ENCODE data around the gene RSPO4. TPM values are rescaled to one million over a fixed set of nuclear protein-coding genes. Genes with fewer than 3 reads are reported as not detected.

The RSPO4 gene
- total RNA-seq, 1 experiment from 2014 or later, result 6.7 TPM

DNA sequence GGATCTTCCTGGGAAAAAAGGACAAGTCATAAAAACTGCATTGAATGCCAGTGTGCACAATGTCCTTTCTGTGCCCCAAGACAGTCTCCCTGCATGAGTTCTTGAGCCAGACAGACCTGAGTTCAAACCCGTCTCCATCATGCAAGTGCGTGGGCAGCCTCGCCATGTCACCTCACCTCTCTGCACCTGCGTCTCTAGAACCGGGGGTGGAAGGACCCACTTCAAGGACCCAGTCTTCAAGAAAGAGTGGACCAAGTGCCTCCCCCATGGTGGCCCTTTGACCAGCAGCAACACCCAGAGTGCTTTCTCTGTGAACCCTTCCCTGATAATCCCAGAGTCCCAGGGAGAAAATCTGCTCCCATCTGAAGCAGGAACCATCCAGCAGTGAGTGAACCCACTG is 62.5 kb downstream of the RSPO4 start:
- Histone ChIP-seq H3K4me1 (ENCODE audit: insufficient read depth, low read length) (peaks cover 5% of the 10 kb centered on the region; the same call in 1 of the 2 replicates), H2AFZ (ENCODE audit: low read length) (no peak overlapping the region), H4K5ac (ENCODE audit: insufficient read length, low read depth, low read length) (no peak overlapping the region), H3K4ac (ENCODE audit: low read depth, low read length) (no peak overlapping the region), H3K23me2 (ENCODE audit: insufficient read length, low read depth, low read length, poor library complexity, severe bottlenecking) (no peaks in the 10 kb centered on the region), H4K20me1 (ENCODE audit: control insufficient read depth, insufficient read depth, insufficient read length) (no peaks in the 10 kb centered on the region), H3K9me3 (ENCODE audit: control insufficient read depth, low read depth, low read length) (no peaks in the 10 kb centered on the region), H3K27me3 (ENCODE audit: insufficient read depth, low read length) (no peaks in the 10 kb centered on the region), H2BK15ac (ENCODE audit: low read depth, low read length) (no peak overlapping the region), H3K56ac (ENCODE audit: insufficient read length, low read depth, low read length) (no peak overlapping the region), H3K18ac (ENCODE audit: insufficient read length, low read depth, low read length) (no peak overlapping the region), H3K14ac (ENCODE audit: insufficient read depth, low read length) (no peak overlapping the region), H2BK20ac (ENCODE audit: low read depth, low read length, poor library complexity, severe bottlenecking) (no peak overlapping the region), H3K4me2 (ENCODE audit: insufficient read depth, insufficient read length, low read length) (no peak overlapping the region), H3T11ph (ENCODE audit: low read length) (no peak overlapping the region), H3K79me1 (ENCODE audit: insufficient read depth, low read depth, low read length, poor library complexity, severe bottlenecking) (no peaks in the 10 kb centered on the region), H3K9ac (ENCODE audit: extremely low read depth, insufficient read length, low read length) (no peak overlapping the region), H2BK120ac (ENCODE audit: low read depth, low read length, poor library complexity, severe bottlenecking) (no peak overlapping the region), H4K8ac (replicated peaks; ENCODE audit: insufficient read length, low read depth, low read length) (no peak overlapping the region), H3K27ac (ENCODE audit: insufficient read length, low read depth, low read length) (no peak overlapping the region), H3K79me2 (ENCODE audit: insufficient read depth, low read length) (no peaks in the 10 kb centered on the region), H4K91ac (ENCODE audit: insufficient read length, low read depth, low read length) (no peak overlapping the region), H2BK5ac (ENCODE audit: insufficient read length, low read length) (no peak overlapping the region), H2BK12ac (ENCODE audit: insufficient read length, low read depth, low read length) (no peak overlapping the region), H2AK5ac (ENCODE audit: insufficient read length, low read length) (no peak overlapping the region), H3K23ac (ENCODE audit: insufficient read length, low read depth, low read length) (no peak overlapping the region)
- peaks cover 16 to 21% of the 10 kb centered on the region in 2 experiments for H3K4me1 Mint-ChIP-seq
- H3K27ac Mint-ChIP-seq, result no peak overlapping the region
- TF ChIP-seq, protein P1, sequence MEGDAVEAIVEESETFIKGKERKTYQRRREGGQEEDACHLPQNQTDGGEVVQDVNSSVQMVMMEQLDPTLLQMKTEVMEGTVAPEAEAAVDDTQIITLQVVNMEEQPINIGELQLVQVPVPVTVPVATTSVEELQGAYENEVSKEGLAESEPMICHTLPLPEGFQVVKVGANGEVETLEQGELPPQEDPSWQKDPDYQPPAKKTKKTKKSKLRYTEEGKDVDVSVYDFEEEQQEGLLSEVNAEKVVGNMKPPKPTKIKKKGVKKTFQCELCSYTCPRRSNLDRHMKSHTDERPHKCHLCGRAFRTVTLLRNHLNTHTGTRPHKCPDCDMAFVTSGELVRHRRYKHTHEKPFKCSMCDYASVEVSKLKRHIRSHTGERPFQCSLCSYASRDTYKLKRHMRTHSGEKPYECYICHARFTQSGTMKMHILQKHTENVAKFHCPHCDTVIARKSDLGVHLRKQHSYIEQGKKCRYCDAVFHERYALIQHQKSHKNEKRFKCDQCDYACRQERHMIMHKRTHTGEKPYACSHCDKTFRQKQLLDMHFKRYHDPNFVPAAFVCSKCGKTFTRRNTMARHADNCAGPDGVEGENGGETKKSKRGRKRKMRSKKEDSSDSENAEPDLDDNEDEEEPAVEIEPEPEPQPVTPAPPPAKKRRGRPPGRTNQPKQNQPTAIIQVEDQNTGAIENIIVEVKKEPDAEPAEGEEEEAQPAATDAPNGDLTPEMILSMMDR (conservative IDR thresholded peaks at IDR 0.05), result no peak
- no peak for DNase-seq
- H3K4me3 Mint-ChIP-seq, result no peak overlapping the region
- WGBS (ENCODE audit: extremely low coverage, insufficient read length, low lambda C conversion rate), result no CpG with 5 or more reads among the region's 5 CpGs
- no peaks in the 10 kb centered on the region; the same call in none of the 2 replicates for H3K27me3 Mint-ChIP-seq (ENCODE audit: low read depth)
- H3K36me3 Mint-ChIP-seq (ENCODE audit: insufficient read depth in 1 of 3, low read depth in 3 of 3), result no peaks in the 10 kb centered on the region
- H3K9me3 Mint-ChIP-seq, result no peaks in the 10 kb centered on the region; a peak in 2 of 5 replicates

Data from H9 (cell line).